GM20431 (cell line): Measurements from ENCODE around the gene TBC1D16.

Source experiments
- in situ Hi-C: fragments of 300-500 bp; cut with MseI, MboI; formaldehyde crosslinking; loops from one replicate; pipeline ENCODE4 v1.15.0; 2020; ENCODE audit warnings: low sequenced_read_pairs; ENCODE audit not compliant: unreplicated experiment

The TBC1D16 gene

GRCh38 chr17:79990704-79991103 is 45.0 kb downstream of the TBC1D16 start:
- in situ Hi-C loops: loop anchor here (25.0 kb wide), 1 partner anchor 203 kb away; the partner anchor contains the start of genes CBX2 and CBX8

- in situ Hi-C loops: loop anchor here (25.0 kb wide), 1 partner anchor 203 kb away; the partner anchor contains the start of genes CBX2 and CBX8
Observed at GRCh38 chr17:79990051-79990592, 45.5 kb downstream of the TBC1D16 start.

GRCh38 chr17:79989106-79989835 is 46.4 kb downstream of the TBC1D16 start:
- in situ Hi-C loops: loop anchor here (25.0 kb wide), 1 partner anchor 202 kb away; the partner anchor contains the start of genes CBX2 and CBX8

- in situ Hi-C loops: loop anchor here (25.0 kb wide), 1 partner anchor 201 kb away; the partner anchor contains the start of genes CBX2 and CBX8
Observed at GRCh38 chr17:79988185-79988971, 47.3 kb downstream of the TBC1D16 start.

- in situ Hi-C loops: loop anchor here (25.0 kb wide), 1 partner anchor 201 kb away; the partner anchor contains the start of genes CBX2 and CBX8
Observed at GRCh38 chr17:79987935-79988184, 47.8 kb downstream of the TBC1D16 start.

- in situ Hi-C loops: loop anchor here (25.0 kb wide), 1 partner anchor 200 kb away; the partner anchor contains the start of genes CBX2 and CBX8
Observed at GRCh38 chr17:79987187-79987934, 48.3 kb downstream of the TBC1D16 start.

GRCh38 chr17:79986411-79987186 is 49.1 kb downstream of the TBC1D16 start:
- in situ Hi-C loops: loop anchor here (25.0 kb wide), 1 partner anchor 199 kb away; the partner anchor contains the start of genes CBX2 and CBX8

- in situ Hi-C loops: loop anchor here (25.0 kb wide), 1 partner anchor 199 kb away; the partner anchor contains the start of genes CBX2 and CBX8
Observed at GRCh38 chr17:79985943-79986391, 49.7 kb downstream of the TBC1D16 start.

- in situ Hi-C loops: loop anchor here (25.0 kb wide), 1 partner anchor 198 kb away; the partner anchor contains the start of genes CBX2 and CBX8
Observed at GRCh38 chr17:79985361-79985942, 50.2 kb downstream of the TBC1D16 start.

GRCh38 chr17:79984877-79985276 is 50.8 kb downstream of the TBC1D16 start:
- in situ Hi-C loops: loop anchor here (25.0 kb wide), 1 partner anchor 198 kb away; the partner anchor contains the start of genes CBX2 and CBX8

GRCh38 chr17:79984045-79984840 is 51.4 kb downstream of the TBC1D16 start:
- in situ Hi-C loops: loop anchor here (25.0 kb wide), 1 partner anchor 197 kb away; the partner anchor contains the start of genes CBX2 and CBX8

GRCh38 chr17:79983456-79983855 is 52.2 kb downstream of the TBC1D16 start:
- in situ Hi-C loops: loop anchor here (25.0 kb wide), 1 partner anchor 196 kb away; the partner anchor contains the start of genes CBX2 and CBX8

GRCh38 chr17:79982986-79983385 is 52.7 kb downstream of the TBC1D16 start:
- in situ Hi-C loops: loop anchor here (25.0 kb wide), 1 partner anchor 196 kb away; the partner anchor contains the start of genes CBX2 and CBX8

GRCh38 chr17:79981661-79982101 is 54.0 kb downstream of the TBC1D16 start:
- in situ Hi-C loops: loop anchor here (25.0 kb wide), 1 partner anchor 194 kb away; the partner anchor contains the start of genes CBX2 and CBX8

- in situ Hi-C loops: loop anchor here (25.0 kb wide), 1 partner anchor 194 kb away; the partner anchor contains the start of genes CBX2 and CBX8
Observed at GRCh38 chr17:79981090-79981489, 54.6 kb downstream of the TBC1D16 start.

GRCh38 chr17:79980246-79981043 is 55.2 kb downstream of the TBC1D16 start:
- in situ Hi-C loops: loop anchor here (25.0 kb wide), 1 partner anchor 193 kb away; the partner anchor contains the start of genes CBX2 and CBX8
